ENCODE measurements around the gene FDX1. TPM values are rescaled to one million over a fixed set of nuclear protein-coding genes. Genes with fewer than 3 reads are reported as not detected.

The FDX1 gene
- total RNA-seq, 1 experiment from 2014 or later: 14.5 TPM

DNA sequence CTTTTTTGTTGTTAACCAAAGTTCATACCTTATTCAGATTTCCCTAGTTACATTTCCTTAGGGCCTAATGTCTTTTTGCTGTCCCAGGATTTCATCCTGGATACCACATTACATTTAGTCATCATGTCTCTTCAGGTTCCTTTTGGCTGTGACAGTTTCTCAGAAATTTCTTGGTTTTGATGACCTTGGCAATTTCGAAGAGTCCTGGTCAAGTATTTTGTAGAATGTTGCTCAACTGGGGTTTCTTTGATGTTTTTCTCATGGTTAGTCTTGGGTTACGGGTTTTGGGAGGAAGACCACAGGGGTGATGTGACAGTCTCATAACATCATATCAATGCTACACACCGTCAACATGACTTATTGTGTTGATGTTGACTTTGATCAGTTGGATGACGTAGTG lies 39.8 kb upstream of the FDX1 start:
- ATAC-seq (no peak), DNase-seq (ENCODE audit: low read depth, low spot score) (no peak)
- RAD21 ChIA-PET (ENCODE audit: low non-redundant PET in 1 of 2, low total read pairs in 2 of 2, uncharacterized antibody in 2 of 2, unreplicated experiment in 2 of 2): no interaction called here
- no peak overlapping the region for H3K27ac ChIP-seq (ENCODE audit: low read depth, low read length)
- no peak overlapping the region for H3K4me3 ChIP-seq (replicated peaks in 1 of 2; ENCODE audit: low read depth in 1 of 2, low read length in 2 of 2)
- no TSS peak for BruUV-seq (replicated peaks)
- no peak overlapping the region for H3K9ac ChIP-seq (ENCODE audit: low read length)
- TF ChIP-seq JUND (IDR thresholded peaks at IDR 0.05): no peak
- TF ChIP-seq EZH2phosphoT487 (IDR thresholded peaks at IDR 0.05; ENCODE audit: borderline replicate concordance): no peak
- no peak for TF ChIP-seq POLR2AphosphoS5 (IDR thresholded peaks at IDR 0.05; ENCODE audit: low read depth, low read length)
- TF ChIP-seq TCF7L2 (IDR thresholded peaks at IDR 0.05; ENCODE audit: borderline replicate concordance, extremely low read depth, insufficient read depth, insufficient read length): no peak
- no peak for TF ChIP-seq SIN3A (IDR thresholded peaks at IDR 0.05; ENCODE audit: low read depth)
- no peak for TF ChIP-seq EGR1 (IDR thresholded peaks at IDR 0.05; ENCODE audit: low read depth)
- TF ChIP-seq EZH2 (IDR thresholded peaks at IDR 0.05): no peak
- no peak for TF ChIP-seq ZNF274 (IDR thresholded peaks at IDR 0.05; ENCODE audit: low read depth, low read length)
- no peak for TF ChIP-seq ZFX (IDR thresholded peaks at IDR 0.05)
- TF ChIP-seq, protein P1, sequence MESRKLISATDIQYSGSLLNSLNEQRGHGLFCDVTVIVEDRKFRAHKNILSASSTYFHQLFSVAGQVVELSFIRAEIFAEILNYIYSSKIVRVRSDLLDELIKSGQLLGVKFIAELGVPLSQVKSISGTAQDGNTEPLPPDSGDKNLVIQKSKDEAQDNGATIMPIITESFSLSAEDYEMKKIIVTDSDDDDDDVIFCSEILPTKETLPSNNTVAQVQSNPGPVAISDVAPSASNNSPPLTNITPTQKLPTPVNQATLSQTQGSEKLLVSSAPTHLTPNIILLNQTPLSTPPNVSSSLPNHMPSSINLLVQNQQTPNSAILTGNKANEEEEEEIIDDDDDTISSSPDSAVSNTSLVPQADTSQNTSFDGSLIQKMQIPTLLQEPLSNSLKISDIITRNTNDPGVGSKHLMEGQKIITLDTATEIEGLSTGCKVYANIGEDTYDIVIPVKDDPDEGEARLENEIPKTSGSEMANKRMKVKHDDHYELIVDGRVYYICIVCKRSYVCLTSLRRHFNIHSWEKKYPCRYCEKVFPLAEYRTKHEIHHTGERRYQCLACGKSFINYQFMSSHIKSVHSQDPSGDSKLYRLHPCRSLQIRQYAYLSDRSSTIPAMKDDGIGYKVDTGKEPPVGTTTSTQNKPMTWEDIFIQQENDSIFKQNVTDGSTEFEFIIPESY (IDR thresholded peaks at IDR 0.05; ENCODE audit: extremely low read depth, insufficient replicate concordance, low read length): no peak
- TF ChIP-seq, protein P2, sequence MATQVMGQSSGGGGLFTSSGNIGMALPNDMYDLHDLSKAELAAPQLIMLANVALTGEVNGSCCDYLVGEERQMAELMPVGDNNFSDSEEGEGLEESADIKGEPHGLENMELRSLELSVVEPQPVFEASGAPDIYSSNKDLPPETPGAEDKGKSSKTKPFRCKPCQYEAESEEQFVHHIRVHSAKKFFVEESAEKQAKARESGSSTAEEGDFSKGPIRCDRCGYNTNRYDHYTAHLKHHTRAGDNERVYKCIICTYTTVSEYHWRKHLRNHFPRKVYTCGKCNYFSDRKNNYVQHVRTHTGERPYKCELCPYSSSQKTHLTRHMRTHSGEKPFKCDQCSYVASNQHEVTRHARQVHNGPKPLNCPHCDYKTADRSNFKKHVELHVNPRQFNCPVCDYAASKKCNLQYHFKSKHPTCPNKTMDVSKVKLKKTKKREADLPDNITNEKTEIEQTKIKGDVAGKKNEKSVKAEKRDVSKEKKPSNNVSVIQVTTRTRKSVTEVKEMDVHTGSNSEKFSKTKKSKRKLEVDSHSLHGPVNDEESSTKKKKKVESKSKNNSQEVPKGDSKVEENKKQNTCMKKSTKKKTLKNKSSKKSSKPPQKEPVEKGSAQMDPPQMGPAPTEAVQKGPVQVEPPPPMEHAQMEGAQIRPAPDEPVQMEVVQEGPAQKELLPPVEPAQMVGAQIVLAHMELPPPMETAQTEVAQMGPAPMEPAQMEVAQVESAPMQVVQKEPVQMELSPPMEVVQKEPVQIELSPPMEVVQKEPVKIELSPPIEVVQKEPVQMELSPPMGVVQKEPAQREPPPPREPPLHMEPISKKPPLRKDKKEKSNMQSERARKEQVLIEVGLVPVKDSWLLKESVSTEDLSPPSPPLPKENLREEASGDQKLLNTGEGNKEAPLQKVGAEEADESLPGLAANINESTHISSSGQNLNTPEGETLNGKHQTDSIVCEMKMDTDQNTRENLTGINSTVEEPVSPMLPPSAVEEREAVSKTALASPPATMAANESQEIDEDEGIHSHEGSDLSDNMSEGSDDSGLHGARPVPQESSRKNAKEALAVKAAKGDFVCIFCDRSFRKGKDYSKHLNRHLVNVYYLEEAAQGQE (IDR thresholded peaks at IDR 0.05; ENCODE audit: low read depth): no peak
- POLR2A ChIA-PET: no interaction called here
- intact Hi-C loops (cut with micrococcal nuclease): no loop called here
- no peak overlapping the region for H3K4me2 ChIP-seq (ENCODE audit: low read length)
- CTCF ChIA-PET: no interaction called here
- H3K79me2 ChIP-seq (ENCODE audit: insufficient read depth, low read length): no peaks in the 10 kb centered on the region
- H3K36me3 ChIP-seq (ENCODE audit: control insufficient read depth in 1 of 2, insufficient read depth in 2 of 2, low read length in 2 of 2): no peaks in the 10 kb centered on the region
- H4K20me1 ChIP-seq (ENCODE audit: insufficient read depth): no peaks in the 10 kb centered on the region
- H3K27me3 ChIP-seq (ENCODE audit: insufficient read depth, low read length): no peaks in the 10 kb centered on the region
- no peaks in the 10 kb centered on the region for H3K9me3 ChIP-seq (ENCODE audit: control insufficient read depth in 1 of 2, insufficient read depth in 1 of 2, low read depth in 1 of 2, low read length in 2 of 2)
- no peaks in the 10 kb centered on the region for H3K9me2 ChIP-seq (ENCODE audit: insufficient read depth)
- H2AFZ ChIP-seq (ENCODE audit: low read depth, low read length, poor library complexity, severe bottlenecking): no peak overlapping the region
- H3K4me1 ChIP-seq (ENCODE audit: control insufficient read depth in 1 of 2, insufficient read depth in 2 of 2, low read length in 2 of 2): no peaks in the 10 kb centered on the region

Data from HCT116 (cell line).